Erythroblast (primary cell): ENCODE results near the gene ACP2.

ENCODE experiments used
- GATA1 ChIP-seq: IDR thresholded peaks from 2 replicates; pipeline ENCODE4 v1.6.1; 2011; ENCODE audit warnings: low read depth, mild to moderate bottlenecking, control low read depth, low read length, moderate library complexity
- POLR2A ChIP-seq: IDR thresholded peaks from 2 replicates; pipeline ENCODE4 v1.6.1; 2011; ENCODE audit warnings: mild to moderate bottlenecking, low read length

GRCh38 chr11:47248664-47249377 is at the start of gene ACP2:
- TF ChIP-seq POLR2A: peak; percentile 93
- TF ChIP-seq GATA1: no peak
